ENCODE measurements around the gene ZGRF1. TPM values are rescaled to one million over a fixed set of nuclear protein-coding genes. Genes with fewer than 3 reads are reported as not detected.
"Not testable (repeated sequence)": the region's sequence is repeated elsewhere in the genome, so short reads cannot be mapped to it uniquely, and the experiment has no call there.

The ZGRF1 gene
- total RNA-seq, 3 donors from 2014 or later (not counting 1 experiment from before 2014, with no cell fraction given): 13.0 to 25.9 (median 20.0) TPM

GRCh38 chr4:112664611-112665010, 27.9 kb upstream of the ZGRF1 start:
- Mint-ChIP-seq H3K36me3 (no peaks in the 10 kb centered on the region), H3K4me3 (no peak overlapping the region), H3K4me1 (no peaks in the 10 kb centered on the region), H3K27me3 (ENCODE audit: low read depth in 2 of 2) (no peaks in the 10 kb centered on the region), H3K27ac (no peak overlapping the region), H3K9me3 (no peaks in the 10 kb centered on the region)
- H3K4me1 ChIP-seq (ENCODE audit: control insufficient read depth, insufficient read depth, low read length): no peaks in the 10 kb centered on the region
- no peaks in the 10 kb centered on the region for H3K36me3 ChIP-seq (ENCODE audit: control insufficient read depth, insufficient read depth, low read length)
- H3K27ac ChIP-seq (ENCODE audit: low read length): no peak overlapping the region
- no peak overlapping the region for H3K4me3 ChIP-seq (ENCODE audit: low read length)
- TF ChIP-seq, protein P1, sequence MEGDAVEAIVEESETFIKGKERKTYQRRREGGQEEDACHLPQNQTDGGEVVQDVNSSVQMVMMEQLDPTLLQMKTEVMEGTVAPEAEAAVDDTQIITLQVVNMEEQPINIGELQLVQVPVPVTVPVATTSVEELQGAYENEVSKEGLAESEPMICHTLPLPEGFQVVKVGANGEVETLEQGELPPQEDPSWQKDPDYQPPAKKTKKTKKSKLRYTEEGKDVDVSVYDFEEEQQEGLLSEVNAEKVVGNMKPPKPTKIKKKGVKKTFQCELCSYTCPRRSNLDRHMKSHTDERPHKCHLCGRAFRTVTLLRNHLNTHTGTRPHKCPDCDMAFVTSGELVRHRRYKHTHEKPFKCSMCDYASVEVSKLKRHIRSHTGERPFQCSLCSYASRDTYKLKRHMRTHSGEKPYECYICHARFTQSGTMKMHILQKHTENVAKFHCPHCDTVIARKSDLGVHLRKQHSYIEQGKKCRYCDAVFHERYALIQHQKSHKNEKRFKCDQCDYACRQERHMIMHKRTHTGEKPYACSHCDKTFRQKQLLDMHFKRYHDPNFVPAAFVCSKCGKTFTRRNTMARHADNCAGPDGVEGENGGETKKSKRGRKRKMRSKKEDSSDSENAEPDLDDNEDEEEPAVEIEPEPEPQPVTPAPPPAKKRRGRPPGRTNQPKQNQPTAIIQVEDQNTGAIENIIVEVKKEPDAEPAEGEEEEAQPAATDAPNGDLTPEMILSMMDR (IDR thresholded peaks at IDR 0.05): no peak
- ATAC-seq: no peak
- intact Hi-C loops (cut with micrococcal nuclease): no loop called here
- no peaks in the 10 kb centered on the region for H3K9me3 ChIP-seq (ENCODE audit: control insufficient read depth, insufficient read depth, low read length)
- 91% methylated on average over 2 of the region's 2 CpGs for WGBS (ENCODE audit: insufficient coverage)
- DNase-seq: no peak
- no peaks in the 10 kb centered on the region for H3K27me3 ChIP-seq (ENCODE audit: control insufficient read depth, insufficient read depth, low read length)

GRCh38 chr4:112656115-112656514, 19.4 kb upstream of the ZGRF1 start:
- H3K27ac Mint-ChIP-seq; H3K27me3 Mint-ChIP-seq (ENCODE audit: low read depth in 2 of 2); ATAC-seq; H3K9me3 ChIP-seq (ENCODE audit: control insufficient read depth, insufficient read depth, low read length); H3K4me1 Mint-ChIP-seq; H3K4me3 Mint-ChIP-seq; H3K27ac ChIP-seq (ENCODE audit: low read length); H3K9me3 Mint-ChIP-seq; H3K36me3 Mint-ChIP-seq; H3K27me3 ChIP-seq (ENCODE audit: control insufficient read depth, insufficient read depth, low read length); H3K4me3 ChIP-seq (ENCODE audit: low read length); DNase-seq; intact Hi-C loops (cut with micrococcal nuclease); H3K4me1 ChIP-seq (ENCODE audit: control insufficient read depth, insufficient read depth, low read length): not testable (repeated sequence)
- peaks cover 69% of the 10 kb centered on the region for H3K36me3 ChIP-seq (ENCODE audit: control insufficient read depth, insufficient read depth, low read length)
- 97% methylated on average over 3 of the region's 5 CpGs for whole genome bisulfite sequencing (ENCODE audit: insufficient coverage)

- intact Hi-C loops (cut with micrococcal nuclease): no loop called here
- TF ChIP-seq, protein P1 (IDR thresholded peaks at IDR 0.05): no peak
- ATAC-seq: no peak
- peaks cover 78% of the 10 kb centered on the region for H3K36me3 ChIP-seq (ENCODE audit: control insufficient read depth, insufficient read depth, low read length)
- H3K9me3 ChIP-seq (ENCODE audit: control insufficient read depth, insufficient read depth, low read length): no peaks in the 10 kb centered on the region
- 98% methylated on average over 5 of the region's 5 CpGs for whole genome bisulfite sequencing (ENCODE audit: insufficient coverage)
- Mint-ChIP-seq H3K27me3 (ENCODE audit: low read depth in 2 of 2) (no peaks in the 10 kb centered on the region), H3K36me3 (no peaks in the 10 kb centered on the region), H3K4me1 (no peaks in the 10 kb centered on the region), H3K9me3 (no peaks in the 10 kb centered on the region), H3K27ac (peak overlapping the region in 1 of 2 donors; percentile 10), H3K4me3 (no peak overlapping the region)
- no peak overlapping the region for H3K4me3 ChIP-seq (ENCODE audit: low read length)
- H3K4me1 ChIP-seq (ENCODE audit: control insufficient read depth, insufficient read depth, low read length): no peaks in the 10 kb centered on the region
- H3K27ac ChIP-seq (ENCODE audit: low read length): no peak overlapping the region
- DNase-seq: no peak
- H3K27me3 ChIP-seq (ENCODE audit: control insufficient read depth, insufficient read depth, low read length): no peaks in the 10 kb centered on the region
Measured at GRCh38 chr4:112655270-112655669, 18.6 kb upstream of the ZGRF1 start.

DNA sequence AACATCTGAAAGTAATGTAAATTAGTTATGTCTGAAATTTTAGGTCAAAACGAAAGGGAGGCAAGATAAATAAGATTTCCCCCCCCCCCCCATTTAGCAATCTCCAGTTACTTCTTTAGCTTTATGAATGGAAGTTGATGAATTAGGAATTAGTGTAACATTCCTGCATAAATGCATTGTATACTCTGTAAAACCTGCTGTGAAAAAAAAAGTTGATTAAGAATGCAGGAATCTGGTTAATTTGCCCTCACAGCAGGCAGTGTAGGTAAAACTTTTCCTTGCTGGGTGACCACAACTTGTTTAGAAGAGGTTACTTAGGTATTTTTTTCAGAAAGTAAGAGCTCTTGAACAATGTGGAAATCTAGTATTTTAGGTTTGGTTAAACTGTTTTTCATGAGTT, 15.5 kb upstream of the ZGRF1 start:
- Mint-ChIP-seq H3K27me3 (ENCODE audit: low read depth in 2 of 2) (no peaks in the 10 kb centered on the region), H3K4me3 (no peak overlapping the region), H3K27ac (no peak overlapping the region), H3K4me1 (no peaks in the 10 kb centered on the region), H3K9me3 (no peaks in the 10 kb centered on the region), H3K36me3 (peaks cover 3% of the 10 kb centered on the region)
- Histone ChIP-seq H3K4me3 (ENCODE audit: low read length) (no peak overlapping the region), H3K9me3 (ENCODE audit: control insufficient read depth, insufficient read depth, low read length) (no peaks in the 10 kb centered on the region), H3K27ac (ENCODE audit: low read length) (no peak overlapping the region), H3K36me3 (ENCODE audit: control insufficient read depth, insufficient read depth, low read length) (peaks cover 93% of the 10 kb centered on the region), H3K27me3 (ENCODE audit: control insufficient read depth, insufficient read depth, low read length) (no peaks in the 10 kb centered on the region), H3K4me1 (ENCODE audit: control insufficient read depth, insufficient read depth, low read length) (no peaks in the 10 kb centered on the region)
- ATAC-seq: no peak
- TF ChIP-seq, protein P1 (IDR thresholded peaks at IDR 0.05): no peak
- no CpG with 5 or more reads among the region's 1 CpG for WGBS (ENCODE audit: insufficient coverage)
- DNase-seq: no peak
- intact Hi-C loops (cut with micrococcal nuclease): no loop called here
